ENCODE data around the gene CORO7.
"Not testable (repeated sequence)": the region's sequence is repeated elsewhere in the genome, so short reads cannot be mapped to it uniquely, and the experiment has no call there.

CORO7 gene

DNA sequence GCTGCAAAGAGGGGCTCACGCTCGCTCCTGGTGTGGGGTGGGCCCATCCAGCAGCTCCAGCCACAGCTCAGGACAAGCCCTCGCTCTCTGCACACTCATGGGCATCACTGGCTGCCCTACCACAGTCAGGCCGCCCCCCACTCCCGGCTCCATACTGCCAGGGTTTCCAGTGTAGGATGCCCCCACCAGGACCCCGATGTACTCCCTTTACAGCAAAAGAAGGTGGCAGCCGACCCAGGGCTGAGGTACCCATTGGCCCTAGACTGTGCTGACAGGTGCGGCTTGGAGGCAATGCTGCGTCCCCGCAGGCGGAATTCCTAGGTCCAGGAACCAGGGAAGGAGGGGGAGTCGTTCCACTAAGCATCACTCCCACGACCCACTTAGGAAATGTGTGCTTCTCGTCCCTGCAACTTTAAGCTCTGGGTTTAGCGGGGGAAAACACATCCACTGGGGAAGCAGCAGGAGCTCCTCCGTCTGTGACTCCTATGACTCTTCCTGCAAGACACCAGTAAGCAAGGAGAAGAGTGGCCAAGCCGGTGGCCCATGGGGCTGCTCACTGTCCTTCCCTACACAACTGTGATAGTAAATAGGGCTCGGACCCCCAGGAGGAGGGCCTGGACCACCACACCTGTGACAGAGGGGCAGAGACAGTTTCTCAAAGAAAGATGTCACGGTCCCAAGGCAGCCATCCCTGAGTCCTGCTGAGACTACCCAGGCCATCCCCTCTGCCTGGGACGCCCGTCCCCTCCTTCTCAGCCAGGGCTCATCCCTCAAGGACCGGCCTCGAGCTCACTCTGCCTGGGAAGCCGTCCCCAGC is 13.1 kb downstream of the CORO7 start:
- TF ChIP-seq Cebpa-rat (IDR thresholded peaks at IDR 0.05), result no peak
- no peak overlapping the region for H3K4me2 ChIP-seq
- no peak overlapping the region for H3K9ac ChIP-seq
- peaks cover 73% of the 10 kb centered on the region for H4K20me1 ChIP-seq
- H3K27me3 ChIP-seq, result no peaks in the 10 kb centered on the region
- peaks cover 99% of the 10 kb centered on the region for H3K36me3 ChIP-seq
- peaks cover 5% of the 10 kb centered on the region for H3K4me1 ChIP-seq
- H3K4me3 ChIP-seq, result no peak overlapping the region
- no peak overlapping the region for H3K27ac ChIP-seq
- H3K9me3 ChIP-seq, result no peaks in the 10 kb centered on the region

DNA sequence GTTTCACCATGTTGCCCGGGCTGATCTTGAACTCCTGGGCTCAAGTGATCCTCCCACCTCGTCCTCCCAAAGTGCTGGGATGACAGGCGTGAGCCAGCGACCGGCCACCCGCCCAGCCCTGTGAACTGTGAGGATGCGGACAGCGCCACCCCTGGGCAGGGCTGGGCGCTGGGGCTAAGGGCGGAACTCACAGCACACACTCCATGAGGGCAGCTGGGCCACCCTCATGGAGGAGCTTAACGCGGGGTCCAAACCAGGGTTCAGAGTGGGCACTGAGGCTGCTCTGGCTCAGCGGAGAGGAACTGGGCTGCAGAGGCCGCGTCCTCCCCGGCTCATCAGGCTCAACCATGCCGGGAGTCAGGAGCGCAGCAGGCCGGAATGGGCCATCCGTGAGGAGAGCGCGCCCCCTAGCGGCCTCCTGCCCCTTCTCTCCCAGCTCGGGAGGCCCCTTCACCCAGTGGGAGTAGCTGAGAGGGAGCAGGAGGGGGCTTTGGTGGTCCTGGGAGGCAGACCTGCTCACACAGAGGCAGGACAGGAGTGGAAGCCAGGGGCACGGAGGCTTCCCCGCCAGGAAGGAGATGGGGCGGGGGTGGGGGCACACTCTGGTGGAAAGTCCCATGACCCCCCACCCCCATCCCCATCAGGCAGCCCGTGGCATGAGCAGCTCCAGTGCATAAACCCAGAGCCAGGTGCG is 13.8 kb downstream of the CORO7 start:
- TF ChIP-seq Cebpa-rat (IDR thresholded peaks at IDR 0.05), result no peak
- Histone ChIP-seq H4K20me1 (peaks cover 65% of the 10 kb centered on the region), H3K36me3 (peaks cover 99% of the 10 kb centered on the region), H3K9ac (no peak overlapping the region), H3K4me1 (peaks cover 5% of the 10 kb centered on the region), H3K9me3 (no peaks in the 10 kb centered on the region), H3K4me3 (no peak overlapping the region), H3K27ac (no peak overlapping the region), H3K27me3 (no peaks in the 10 kb centered on the region), H3K4me2 (no peak overlapping the region)

GRCh38 chr16:4401510-4401909 is 14.9 kb downstream of the CORO7 start:
- peaks cover 5% of the 10 kb centered on the region for H3K4me1 ChIP-seq
- no peak overlapping the region for H3K27ac ChIP-seq
- TF ChIP-seq Cebpa-rat (IDR thresholded peaks at IDR 0.05), result no peak
- H3K9me3 ChIP-seq, result no peaks in the 10 kb centered on the region
- no peak overlapping the region for H3K4me3 ChIP-seq
- no peak overlapping the region for H3K9ac ChIP-seq
- H3K36me3 ChIP-seq, result peaks cover 99% of the 10 kb centered on the region
- no peaks in the 10 kb centered on the region for H3K27me3 ChIP-seq
- peaks cover 69% of the 10 kb centered on the region for H4K20me1 ChIP-seq
- no peak overlapping the region for H3K4me2 ChIP-seq

DNA sequence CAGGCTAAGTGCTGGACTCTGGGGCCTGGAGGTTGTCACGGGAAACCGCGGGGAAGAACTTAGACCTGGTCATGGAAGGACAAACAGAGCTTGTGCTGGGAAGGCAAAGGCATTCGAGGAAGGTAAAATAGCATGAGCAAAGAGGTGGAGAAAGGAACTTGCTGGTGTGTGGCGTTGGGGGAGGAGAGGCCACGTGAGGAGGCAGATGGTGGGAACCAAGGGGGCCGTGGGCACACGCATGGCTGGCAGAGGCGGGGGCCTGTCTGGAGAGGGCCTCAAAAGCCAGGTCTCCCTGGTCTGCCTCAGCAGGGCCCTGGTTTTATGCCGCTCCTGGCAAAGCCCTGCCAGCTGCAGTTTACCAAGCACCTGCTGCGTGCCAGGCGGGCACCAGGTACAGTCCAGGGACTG is 15.3 kb downstream of the CORO7 start:
- no peak overlapping the region for H3K27ac ChIP-seq
- no peaks in the 10 kb centered on the region for H3K27me3 ChIP-seq
- no peaks in the 10 kb centered on the region for H3K9me3 ChIP-seq
- H3K9ac ChIP-seq, result no peak overlapping the region
- H3K36me3 ChIP-seq, result peaks cover 98% of the 10 kb centered on the region
- H3K4me1 ChIP-seq, result peaks cover 9% of the 10 kb centered on the region
- no peak overlapping the region for H3K4me2 ChIP-seq
- H4K20me1 ChIP-seq, result peaks cover 71% of the 10 kb centered on the region
- no peak overlapping the region for H3K4me3 ChIP-seq
- TF ChIP-seq Cebpa-rat (IDR thresholded peaks at IDR 0.05), result no peak

DNA sequence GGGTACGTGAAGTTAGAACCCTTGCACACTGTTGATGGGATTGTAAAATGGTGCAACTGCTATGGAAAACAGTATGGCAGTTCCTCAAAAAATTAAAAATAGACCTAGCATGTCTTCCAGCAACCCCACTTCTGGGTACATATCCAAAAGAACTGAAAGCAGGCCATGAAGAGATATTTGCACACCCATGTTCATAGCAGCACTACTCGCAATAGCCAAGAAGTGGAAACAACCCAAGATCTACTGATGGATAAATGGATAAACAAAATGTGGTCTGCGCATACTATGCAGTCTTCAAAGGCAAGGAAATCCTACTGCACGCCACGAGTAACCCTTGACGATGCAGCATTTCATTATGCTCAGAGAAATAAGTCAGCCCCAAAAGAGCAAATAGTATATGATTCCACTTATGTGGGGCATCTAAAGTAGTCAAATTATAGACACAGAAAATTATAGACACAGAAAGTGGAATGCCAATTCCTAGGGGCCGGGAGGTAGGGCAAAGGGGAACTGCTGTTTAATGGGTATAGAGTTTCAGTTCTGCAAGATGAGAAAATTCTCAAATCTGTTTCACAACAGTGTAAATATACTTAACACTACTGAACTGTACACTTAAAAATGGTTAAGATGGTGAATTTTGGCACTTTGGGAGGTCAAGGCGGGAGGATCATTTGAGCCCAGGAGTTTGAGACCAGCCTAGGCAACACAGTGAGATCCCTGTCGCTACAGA is 17.2 kb downstream of the CORO7 start:
- no peak overlapping the region for H3K4me3 ChIP-seq
- no peak overlapping the region for H3K4me2 ChIP-seq
- no peak overlapping the region for H3K9ac ChIP-seq
- H3K4me1 ChIP-seq, result peaks cover 28% of the 10 kb centered on the region
- H3K27ac ChIP-seq, result no peak overlapping the region
- peaks cover 68% of the 10 kb centered on the region for H4K20me1 ChIP-seq
- H3K9me3 ChIP-seq, result no peaks in the 10 kb centered on the region
- no peak for TF ChIP-seq Cebpa-rat (IDR thresholded peaks at IDR 0.05)
- H3K27me3 ChIP-seq, result no peaks in the 10 kb centered on the region
- peaks cover 96% of the 10 kb centered on the region for H3K36me3 ChIP-seq

GRCh38 chr16:4395055-4395726 is 21.2 kb downstream of the CORO7 start:
- Histone ChIP-seq H3K4me1 (peaks cover 62% of the 10 kb centered on the region), H3K9ac (peak overlapping the region; percentile 52), H3K4me3 (no peak overlapping the region), H3K27ac (peak overlapping the region; percentile 60), H3K4me2 (peak overlapping the region; percentile 78), H3K9me3 (no peaks in the 10 kb centered on the region), H4K20me1 (peaks cover 71% of the 10 kb centered on the region), H3K36me3 (peaks cover 91% of the 10 kb centered on the region), H3K27me3 (no peaks in the 10 kb centered on the region)
- TF ChIP-seq Cebpa-rat (IDR thresholded peaks at IDR 0.05), result no peak

DNA sequence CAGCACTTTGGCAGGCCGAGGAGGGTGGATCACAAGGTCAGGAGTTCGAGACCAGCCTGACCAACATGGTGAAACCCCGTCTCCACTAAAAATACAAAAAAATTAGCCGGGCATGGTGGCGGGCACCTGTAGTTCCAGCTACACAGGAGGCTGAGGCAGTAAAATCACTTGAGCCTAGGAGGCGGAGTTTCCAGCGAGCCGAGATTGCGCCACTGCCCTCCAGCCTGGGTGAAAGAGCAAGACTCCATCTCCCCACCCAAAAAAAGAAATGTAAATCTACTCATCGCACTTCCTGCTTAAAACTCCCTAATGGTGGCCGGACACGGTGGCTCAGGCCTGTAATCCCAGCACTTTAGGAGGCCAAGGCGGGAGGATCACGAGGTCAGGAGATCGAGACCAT is 22.5 kb downstream of the CORO7 start:
- not testable (repeated sequence) for H3K27me3 ChIP-seq, H3K9me3 ChIP-seq, H3K9ac ChIP-seq, H3K4me3 ChIP-seq, H3K27ac ChIP-seq
- Histone ChIP-seq H3K4me1 (peaks cover 76% of the 10 kb centered on the region), H3K4me2 (peak overlapping the region; percentile 78; the same call in 1 of the 2 replicates), H4K20me1 (peaks cover 83% of the 10 kb centered on the region), H3K36me3 (peaks cover 91% of the 10 kb centered on the region)

DNA sequence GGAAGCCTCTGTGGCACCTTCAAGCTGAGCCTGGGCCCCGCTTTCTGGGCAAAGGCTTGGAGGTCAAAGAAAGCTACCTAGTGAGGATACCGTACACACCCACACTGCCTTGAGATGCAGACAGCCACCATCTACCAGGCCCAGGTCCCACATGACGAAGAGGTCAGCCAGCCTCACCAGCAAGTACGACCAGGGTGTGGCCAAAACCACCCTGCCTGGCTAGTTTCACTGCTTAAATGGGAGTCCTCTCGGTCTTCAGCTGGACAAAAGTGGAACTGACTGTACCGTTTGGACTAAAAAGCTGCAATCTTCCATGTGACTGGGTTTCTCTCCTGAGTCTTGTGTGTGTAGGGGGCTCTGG is 23.2 kb downstream of the CORO7 start:
- no peak for TF ChIP-seq Cebpa-rat (IDR thresholded peaks at IDR 0.05)
- no peak overlapping the region for H3K4me2 ChIP-seq
- H3K9ac ChIP-seq, result no peak overlapping the region
- H3K4me3 ChIP-seq, result no peak overlapping the region
- H4K20me1 ChIP-seq, result peaks cover 86% of the 10 kb centered on the region
- H3K36me3 ChIP-seq, result peaks cover 91% of the 10 kb centered on the region
- peaks cover 76% of the 10 kb centered on the region for H3K4me1 ChIP-seq
- no peaks in the 10 kb centered on the region for H3K9me3 ChIP-seq
- H3K27ac ChIP-seq, result peak overlapping the region; percentile 14; the same call in 1 of the 2 replicates
- H3K27me3 ChIP-seq, result no peaks in the 10 kb centered on the region

DNA sequence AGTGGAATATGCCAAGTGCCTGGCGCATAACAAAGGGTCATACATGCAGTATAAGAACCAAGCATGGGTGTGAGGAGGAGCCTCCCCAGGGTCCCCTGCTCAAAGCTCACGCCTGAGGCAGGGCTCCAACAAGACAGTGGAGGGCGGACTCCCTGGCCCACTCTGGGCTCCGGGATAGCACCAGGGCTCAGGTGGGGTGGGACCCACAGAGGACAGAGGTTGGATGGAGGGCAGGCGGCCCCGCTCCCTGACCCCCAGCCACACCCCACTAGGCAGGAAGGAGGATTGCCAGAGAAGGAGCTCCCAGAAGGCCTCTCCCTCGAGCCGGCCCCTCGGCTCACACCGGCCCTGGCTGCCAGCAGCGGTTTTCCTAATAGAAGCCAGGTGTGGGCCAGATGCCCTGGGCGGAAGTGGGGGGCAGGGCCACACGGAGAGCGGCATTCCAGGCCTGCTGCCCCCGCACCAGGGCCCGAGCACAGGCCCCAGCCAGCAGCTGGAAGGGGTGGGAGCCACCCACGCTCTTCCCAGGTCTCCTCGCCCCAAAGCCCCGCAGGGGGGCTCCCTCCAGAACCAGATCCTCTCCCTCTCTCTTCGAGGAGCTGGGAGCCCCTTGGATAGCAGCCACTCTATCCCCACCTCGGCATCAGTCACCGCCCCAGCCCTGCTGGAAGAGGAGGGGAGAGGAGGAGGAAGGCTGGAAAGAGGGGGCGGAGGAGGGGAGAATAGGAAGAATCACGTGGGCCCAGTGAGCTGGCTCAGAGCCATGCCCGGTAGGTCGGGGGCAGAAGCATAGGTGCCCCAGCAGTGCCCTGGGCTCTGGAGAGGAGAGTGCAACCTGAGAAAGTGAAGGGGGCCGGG is 23.8 kb downstream of the CORO7 start:
- H3K9me3 ChIP-seq, result no peaks in the 10 kb centered on the region
- 0 out of 2 replicates have a peak overlapping the region, but pooled peaks have one; percentile 4 for H3K9ac ChIP-seq
- H3K27me3 ChIP-seq, result no peaks in the 10 kb centered on the region
- H3K4me3 ChIP-seq, result no peak overlapping the region
- H3K4me1 ChIP-seq, result peaks cover 76% of the 10 kb centered on the region
- peaks cover 91% of the 10 kb centered on the region for H3K36me3 ChIP-seq
- peak overlapping the region; percentile 14 for H3K27ac ChIP-seq
- no peak for TF ChIP-seq Cebpa-rat (IDR thresholded peaks at IDR 0.05)
- peak overlapping the region; percentile 69 for H3K4me2 ChIP-seq
- peaks cover 86% of the 10 kb centered on the region for H4K20me1 ChIP-seq

All from BLaER1 (cell line).